ENCODE results near the gene TRPM5. TPM values are rescaled to one million over a fixed set of nuclear protein-coding genes. Genes with fewer than 3 reads are reported as not detected.

The TRPM5 gene
- total RNA-seq, 1 donor from 2014 or later: not detected

- peak; percentile 15 for DNase-seq (ENCODE audit: low spot score)
- Mint-ChIP-seq H3K9me3 (no peaks in the 10 kb centered on the region), H3K4me3 (peak overlapping the region; percentile 76), H3K4me1 (ENCODE audit: low read depth) (peaks cover 27% of the 10 kb centered on the region), H3K36me3 (ENCODE audit: low read depth) (no peaks in the 10 kb centered on the region), H3K27me3 (ENCODE audit: insufficient read depth) (peaks cover 14% of the 10 kb centered on the region), H3K27ac (peak overlapping the region; percentile 80)
- intact Hi-C loops (cut with micrococcal nuclease): loop anchor here (10.0 kb wide), 1 partner anchor 1948 kb away; the partner anchor contains the start of gene TRIM21
Observed at GRCh38 chr11:2446590-2447252, 2.4 kb upstream of the TRPM5 start.

GRCh38 chr11:2445746-2446551, 1.6 kb upstream of the TRPM5 start:
- Mint-ChIP-seq H3K4me3 (peak overlapping the region; percentile 88), H3K27ac (no peak overlapping the region), H3K36me3 (ENCODE audit: low read depth) (no peaks in the 10 kb centered on the region), H3K4me1 (ENCODE audit: low read depth) (peaks cover 27% of the 10 kb centered on the region), H3K27me3 (ENCODE audit: insufficient read depth) (peaks cover 14% of the 10 kb centered on the region), H3K9me3 (no peaks in the 10 kb centered on the region)
- DNase-seq (ENCODE audit: low spot score): no peak
- intact Hi-C loops (cut with micrococcal nuclease): loop anchor here (10.0 kb wide), 1 partner anchor 1949 kb away; the partner anchor contains the start of gene TRIM21

- peak; percentile 49 for DNase-seq (ENCODE audit: low spot score)
- Mint-ChIP-seq H3K4me3 (peak within 1 kb of the TSS; percentile 88), H3K27ac (peak within 1 kb of the TSS; percentile 65), H3K27me3 (ENCODE audit: insufficient read depth) (peaks cover 14% of the 10 kb centered on the region), H3K36me3 (ENCODE audit: low read depth) (no peaks in the 10 kb centered on the region), H3K9me3 (no peaks in the 10 kb centered on the region), H3K4me1 (ENCODE audit: low read depth) (peaks cover 27% of the 10 kb centered on the region)
- intact Hi-C loops (cut with micrococcal nuclease): loop anchor here (1.0 to 10.0 kb wide), 4 partner anchors 45 to 1950 kb away; partner anchors contain the start of genes CD81, CDKN1C, TRIM21 and TSSC4
Observed at GRCh38 chr11:2444821-2445745, 769 bp upstream of the TRPM5 start, which contains the start of gene KCNQ1. TSS of gene KCNQ1 (plus strand) at chr11:2445008. CDS start at chr11:2445099, 91 bp downstream.

- H3K4me3 Mint-ChIP-seq: peak overlapping the region; percentile 62
- no peaks in the 10 kb centered on the region for H3K9me3 Mint-ChIP-seq
Observed at GRCh38 chr11:2443406-2443805, 908 bp downstream of the TRPM5 start.

GRCh38 chr11:2442589-2442988, 1.7 kb downstream of the TRPM5 start:
- intact Hi-C loops (cut with micrococcal nuclease): loop anchor here (10.0 kb wide), 1 partner anchor 1952 kb away; the partner anchor contains the start of gene TRIM21
- H3K9me3 Mint-ChIP-seq: no peaks in the 10 kb centered on the region

More at GRCh38 chr11:2443406-2443805, 908 bp downstream of the TRPM5 start:
- Mint-ChIP-seq H3K27me3 (ENCODE audit: insufficient read depth) (peaks cover 22% of the 10 kb centered on the region), H3K4me1 (ENCODE audit: low read depth) (peaks cover 27% of the 10 kb centered on the region), H3K27ac (no peak overlapping the region), H3K36me3 (ENCODE audit: low read depth) (no peaks in the 10 kb centered on the region)
- intact Hi-C loops (cut with micrococcal nuclease): loop anchor here (10.0 kb wide), 1 partner anchor 1951 kb away; the partner anchor contains the start of gene TRIM21
- no peak for DNase-seq (ENCODE audit: low spot score)

GRCh38 chr11:2441171-2441570, 3.1 kb downstream of the TRPM5 start:
- no peak overlapping the region for H3K4me3 Mint-ChIP-seq
- intact Hi-C loops (cut with micrococcal nuclease): loop anchor here (10.0 kb wide), 1 partner anchor 1954 kb away; the partner anchor contains the start of gene TRIM21
- no peak overlapping the region for H3K27ac Mint-ChIP-seq
- no peaks in the 10 kb centered on the region for H3K36me3 Mint-ChIP-seq (ENCODE audit: low read depth)
- no peaks in the 10 kb centered on the region for H3K9me3 Mint-ChIP-seq
- peaks cover 16% of the 10 kb centered on the region for H3K4me1 Mint-ChIP-seq (ENCODE audit: low read depth)
- H3K27me3 Mint-ChIP-seq (ENCODE audit: insufficient read depth): peaks cover 23% of the 10 kb centered on the region
- DNase-seq (ENCODE audit: low spot score): no peak

More at GRCh38 chr11:2442589-2442988, 1.7 kb downstream of the TRPM5 start:
- DNase-seq (ENCODE audit: low spot score): no peak
- Mint-ChIP-seq H3K4me1 (ENCODE audit: low read depth) (peaks cover 24% of the 10 kb centered on the region), H3K36me3 (ENCODE audit: low read depth) (no peaks in the 10 kb centered on the region), H3K27ac (no peak overlapping the region), H3K27me3 (ENCODE audit: insufficient read depth) (peaks cover 23% of the 10 kb centered on the region), H3K4me3 (no peak overlapping the region)

- Mint-ChIP-seq H3K9me3 (no peaks in the 10 kb centered on the region), H3K36me3 (ENCODE audit: low read depth) (no peaks in the 10 kb centered on the region), H3K27me3 (ENCODE audit: insufficient read depth) (peaks cover 23% of the 10 kb centered on the region), H3K27ac (no peak overlapping the region), H3K4me1 (ENCODE audit: low read depth) (peaks cover 16% of the 10 kb centered on the region), H3K4me3 (no peak overlapping the region)
- DNase-seq (ENCODE audit: low spot score): no peak
- intact Hi-C loops (cut with micrococcal nuclease): loop anchor here (10.0 kb wide), 1 partner anchor 1954 kb away; the partner anchor contains the start of gene TRIM21
Observed at GRCh38 chr11:2440646-2441045, 3.7 kb downstream of the TRPM5 start.

- Mint-ChIP-seq H3K36me3 (ENCODE audit: low read depth) (no peaks in the 10 kb centered on the region), H3K4me1 (ENCODE audit: low read depth) (peaks cover 12% of the 10 kb centered on the region), H3K27ac (no peak overlapping the region), H3K4me3 (no peak overlapping the region), H3K9me3 (no peaks in the 10 kb centered on the region), H3K27me3 (ENCODE audit: insufficient read depth) (peaks cover 23% of the 10 kb centered on the region)
- no peak for DNase-seq (ENCODE audit: low spot score)
- intact Hi-C loops (cut with micrococcal nuclease): loop anchor here (10.0 kb wide), 1 partner anchor 1955 kb away; the partner anchor contains the start of gene TRIM21
Observed at GRCh38 chr11:2439820-2440219, 4.5 kb downstream of the TRPM5 start.

GRCh38 chr11:2437516-2437915, 6.8 kb downstream of the TRPM5 start:
- peaks cover under 1% of the 10 kb centered on the region for H3K4me1 Mint-ChIP-seq (ENCODE audit: low read depth)
- no peak for DNase-seq (ENCODE audit: low spot score)
- intact Hi-C loops (cut with micrococcal nuclease): no loop called here
- no peak overlapping the region for H3K27ac Mint-ChIP-seq
- H3K36me3 Mint-ChIP-seq (ENCODE audit: low read depth): no peaks in the 10 kb centered on the region
- no peaks in the 10 kb centered on the region for H3K9me3 Mint-ChIP-seq
- H3K27me3 Mint-ChIP-seq (ENCODE audit: insufficient read depth): peaks cover 14% of the 10 kb centered on the region
- no peak overlapping the region for H3K4me3 Mint-ChIP-seq

- intact Hi-C loops (cut with micrococcal nuclease): no loop called here
- peaks cover 9% of the 10 kb centered on the region for H3K27me3 Mint-ChIP-seq (ENCODE audit: insufficient read depth)
- H3K9me3 Mint-ChIP-seq: no peaks in the 10 kb centered on the region
- H3K27ac Mint-ChIP-seq: no peak overlapping the region
- no peaks in the 10 kb centered on the region for H3K36me3 Mint-ChIP-seq (ENCODE audit: low read depth)
- H3K4me3 Mint-ChIP-seq: no peak overlapping the region
- no peak for DNase-seq (ENCODE audit: low spot score)
- H3K4me1 Mint-ChIP-seq (ENCODE audit: low read depth): no peaks in the 10 kb centered on the region
Observed at GRCh38 chr11:2436521-2437031, 7.7 kb downstream of the TRPM5 start.

GRCh38 chr11:2436013-2436520, 8.2 kb downstream of the TRPM5 start:
- intact Hi-C loops (cut with micrococcal nuclease): no loop called here
- peaks cover 9% of the 10 kb centered on the region for H3K27me3 Mint-ChIP-seq (ENCODE audit: insufficient read depth)
- H3K9me3 Mint-ChIP-seq: no peaks in the 10 kb centered on the region
- no peaks in the 10 kb centered on the region for H3K36me3 Mint-ChIP-seq (ENCODE audit: low read depth)
- H3K27ac Mint-ChIP-seq: no peak overlapping the region
- no peak for DNase-seq (ENCODE audit: low spot score)
- no peaks in the 10 kb centered on the region for H3K4me1 Mint-ChIP-seq (ENCODE audit: low read depth)
- no peak overlapping the region for H3K4me3 Mint-ChIP-seq
